Measurements from ENCODE around the gene SPG7. TPM values are rescaled to one million over a fixed set of nuclear protein-coding genes. Genes with fewer than 3 reads are reported as not detected.
A peak's percentile ranks its signal among the peaks of the same experiment; 100 is the strongest.

SPG7 gene
- total RNA-seq, 1 donor from 2014 or later, result 96.1 TPM

GRCh38 chr16:89473136-89473712 is 35.0 kb upstream of the SPG7 start:
- TF ChIP-seq CTCF (IDR thresholded peaks at IDR 0.05; ENCODE audit: insufficient read depth, low read depth, low read length), result no peak
- no peak for TF ChIP-seq EZH2 (IDR thresholded peaks at IDR 0.05; ENCODE audit: insufficient read depth, low read length)
- no peak for FAIRE-seq
- Histone ChIP-seq H3K4me1 (ENCODE audit: insufficient read depth, low read length) (peaks cover 29% of the 10 kb centered on the region), H3K4me2 (ENCODE audit: low read length) (no peak overlapping the region), H4K20me1 (ENCODE audit: insufficient read depth, low read length) (peaks cover 96% of the 10 kb centered on the region), H3K27me3 (ENCODE audit: insufficient read depth, low read length) (no peaks in the 10 kb centered on the region), H3K9me3 (ENCODE audit: insufficient read depth, low read depth, low read length) (no peaks in the 10 kb centered on the region), H3K4me3 (ENCODE audit: insufficient read depth, low read depth, low read length) (no peak overlapping the region), H3K27ac (ENCODE audit: low read depth, low read length) (no peak overlapping the region), H3K9ac (ENCODE audit: low read length) (no peak overlapping the region), H3K36me3 (ENCODE audit: insufficient read depth, low read length) (no peaks in the 10 kb centered on the region), H2AFZ (ENCODE audit: low read depth, low read length) (no peak overlapping the region), H3K79me2 (ENCODE audit: insufficient read depth, low read length) (peaks cover 99% of the 10 kb centered on the region)
- Mint-ChIP-seq H3K27me3 (ENCODE audit: low read depth, unreplicated experiment) (no peaks in the 10 kb centered on the region), H3K9me3 (ENCODE audit: unreplicated experiment) (no peaks in the 10 kb centered on the region), H3K36me3 (ENCODE audit: low read depth, unreplicated experiment) (peaks cover 8% of the 10 kb centered on the region), H3K4me1 (ENCODE audit: low read depth, unreplicated experiment) (peaks cover 67% of the 10 kb centered on the region), H3K27ac (ENCODE audit: unreplicated experiment) (peak overlapping the region; percentile 71), H3K4me3 (ENCODE audit: unreplicated experiment) (no peak overlapping the region)
- no peak for DNase-seq (ENCODE audit: low read depth)

DNA sequence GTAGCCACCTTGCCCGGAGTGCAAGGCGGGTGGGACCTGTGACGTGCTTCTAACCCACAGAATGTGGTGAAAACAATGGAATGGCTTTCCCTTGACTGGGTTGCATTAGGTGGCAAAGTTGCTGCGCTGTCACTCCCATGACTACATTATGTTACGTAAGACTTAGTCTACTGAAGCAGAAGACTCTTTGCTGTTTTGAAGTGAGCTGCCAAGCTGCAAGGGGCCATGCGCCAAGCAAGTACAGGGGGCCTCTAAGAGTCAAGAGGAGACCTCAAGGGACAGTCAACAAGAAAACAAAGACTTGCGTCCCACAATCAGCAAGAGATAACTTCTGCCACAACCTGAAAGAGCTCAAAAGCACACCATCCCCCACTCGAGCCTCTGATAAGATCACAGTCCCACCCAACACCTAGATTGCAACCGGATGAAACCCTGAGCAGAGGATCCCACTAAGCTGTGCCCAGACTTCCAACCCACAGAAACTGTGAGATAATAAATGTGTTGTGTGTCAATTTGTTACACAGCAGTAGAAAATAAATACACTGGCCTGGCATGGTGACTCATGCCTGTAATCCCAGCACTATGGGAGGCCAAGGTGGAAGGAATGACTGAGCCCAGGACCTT is 34.3 kb upstream of the SPG7 start:
- Histone ChIP-seq H3K4me1 (ENCODE audit: insufficient read depth, low read length) (peaks cover 35% of the 10 kb centered on the region), H3K4me2 (ENCODE audit: low read length) (peak overlapping the region; percentile 14), H3K27ac (ENCODE audit: low read depth, low read length) (no peak overlapping the region), H3K27me3 (ENCODE audit: insufficient read depth, low read length) (no peaks in the 10 kb centered on the region), H3K9ac (ENCODE audit: low read length) (no peak overlapping the region), H3K9me3 (ENCODE audit: insufficient read depth, low read depth, low read length) (no peaks in the 10 kb centered on the region), H2AFZ (ENCODE audit: low read depth, low read length) (no peak overlapping the region), H3K4me3 (ENCODE audit: insufficient read depth, low read depth, low read length) (no peak overlapping the region), H4K20me1 (ENCODE audit: insufficient read depth, low read length) (peaks cover 96% of the 10 kb centered on the region), H3K36me3 (ENCODE audit: insufficient read depth, low read length) (no peaks in the 10 kb centered on the region), H3K79me2 (ENCODE audit: insufficient read depth, low read length) (peaks cover 99% of the 10 kb centered on the region)
- Mint-ChIP-seq H3K27ac (ENCODE audit: unreplicated experiment) (peak overlapping the region; percentile 50), H3K9me3 (ENCODE audit: unreplicated experiment) (no peaks in the 10 kb centered on the region), H3K27me3 (ENCODE audit: low read depth, unreplicated experiment) (no peaks in the 10 kb centered on the region), H3K36me3 (ENCODE audit: low read depth, unreplicated experiment) (peaks cover 8% of the 10 kb centered on the region), H3K4me3 (ENCODE audit: unreplicated experiment) (peak overlapping the region; percentile 40), H3K4me1 (ENCODE audit: low read depth, unreplicated experiment) (peaks cover 72% of the 10 kb centered on the region)
- TF ChIP-seq EZH2 (IDR thresholded peaks at IDR 0.05; ENCODE audit: insufficient read depth, low read length), result no peak
- DNase-seq (ENCODE audit: low read depth) (peak; percentile 75), FAIRE-seq (no peak)

- H3K36me3 Mint-ChIP-seq (ENCODE audit: low read depth, unreplicated experiment), result peaks cover 10% of the 10 kb centered on the region
- H2AFZ ChIP-seq (ENCODE audit: low read depth, low read length), result no peak overlapping the region
- H3K27ac Mint-ChIP-seq (ENCODE audit: unreplicated experiment), result peak overlapping the region; percentile 47
- no peaks in the 10 kb centered on the region for H3K27me3 Mint-ChIP-seq (ENCODE audit: low read depth, unreplicated experiment)
- H4K20me1 ChIP-seq (ENCODE audit: insufficient read depth, low read length), result peaks cover 96% of the 10 kb centered on the region
- H3K27me3 ChIP-seq (ENCODE audit: insufficient read depth, low read length), result no peaks in the 10 kb centered on the region
- H3K27ac ChIP-seq (ENCODE audit: low read depth, low read length), result no peak overlapping the region
- H3K9ac ChIP-seq (ENCODE audit: low read length), result no peak overlapping the region
- peak overlapping the region; percentile 45 for H3K4me3 Mint-ChIP-seq (ENCODE audit: unreplicated experiment)
- H3K4me1 ChIP-seq (ENCODE audit: insufficient read depth, low read length), result peaks cover 39% of the 10 kb centered on the region
- H3K9me3 Mint-ChIP-seq (ENCODE audit: unreplicated experiment), result no peaks in the 10 kb centered on the region
- peaks cover 72% of the 10 kb centered on the region for H3K4me1 Mint-ChIP-seq (ENCODE audit: low read depth, unreplicated experiment)
- H3K4me3 ChIP-seq (ENCODE audit: insufficient read depth, low read depth, low read length), result no peak overlapping the region
- FAIRE-seq (no peak), DNase-seq (ENCODE audit: low read depth) (no peak)
- H3K4me2 ChIP-seq (ENCODE audit: low read length), result no peak overlapping the region
- no peaks in the 10 kb centered on the region for H3K36me3 ChIP-seq (ENCODE audit: insufficient read depth, low read length)
- no peaks in the 10 kb centered on the region for H3K9me3 ChIP-seq (ENCODE audit: insufficient read depth, low read depth, low read length)
- peaks cover 100% of the 10 kb centered on the region for H3K79me2 ChIP-seq (ENCODE audit: insufficient read depth, low read length)
- TF ChIP-seq EZH2 (IDR thresholded peaks at IDR 0.05; ENCODE audit: insufficient read depth, low read length) (no peak), CTCF (IDR thresholded peaks at IDR 0.05; ENCODE audit: insufficient read depth, low read depth, low read length) (no peak)
Observed at GRCh38 chr16:89475144-89475543, 33.1 kb upstream of the SPG7 start.

All from astrocyte (in vitro differentiated cells and primary cell).